Panc1 (cell line): ENCODE measurements around the gene CNPY4. TPM values are rescaled to one million over a fixed set of nuclear protein-coding genes. Genes with fewer than 3 reads are reported as not detected.

Source experiments
- ATAC-seq: fragments of 200-7000 bp; cut with Tn5 transposase; 2 replicates; pipeline ENCODE4 v1.9.1; 2020; ENCODE audit warnings: mild to moderate bottlenecking, moderate library complexity
- BruUV-seq: library from RNA; stranded (reverse); fragments of 400-500 nt; replicated peaks from 2 replicates; lab custom pipeline; 2021; lab: Mats Ljungman, UMichigan
- CTCF ChIA-PET: fragments of 300-600 bp; sonication (Branson Sonifier 250); formaldehyde crosslinking; loops from one replicate; lab custom pipeline; 2022; ENCODE audit warnings: antibody characterized with exemption; lab: Charles Lee
- POLR2A ChIA-PET: fragments of 300-600 bp; sonication (Branson Sonifier 250); formaldehyde crosslinking; loops from one replicate; lab custom pipeline; 2022; ENCODE audit warnings: antibody characterized with exemption; lab: Charles Lee
- DNase-seq: peaks from one replicate; pipeline ENCODE4 v3.0.0-alpha.2; 2010; ENCODE audit warnings: low read depth, low spot score
- H3K27ac ChIP-seq: 2 replicates; pipeline ENCODE4 v1.5.1; 2011; ENCODE audit warnings: mild to moderate bottlenecking, low read length, inconsistent platforms
- H3K27me3 ChIP-seq: fragments of 200-500 bp; sonication (Bioruptor generic); 2 replicates; pipeline ENCODE4 v1.6.0; 2014; ENCODE audit warnings: low read length, inconsistent platforms; ENCODE audit not compliant: control insufficient read depth, insufficient read depth
- H3K36me3 ChIP-seq: fragments of 200-500 bp; sonication (Bioruptor generic); 2 replicates; pipeline ENCODE4 v1.5.1; 2014; ENCODE audit warnings: inconsistent platforms, mild to moderate bottlenecking, low read length, moderate library complexity; ENCODE audit not compliant: control insufficient read depth, insufficient read depth
- H3K4me1 ChIP-seq: 2 replicates; pipeline ENCODE4 v1.5.1; 2011; ENCODE audit warnings: inconsistent platforms, mild to moderate bottlenecking, low read length, moderate library complexity; ENCODE audit not compliant: control insufficient read depth, insufficient read depth
- H3K4me3 ChIP-seq, 2 experiments: 2 replicates each; pipeline ENCODE4 v1.5.1; 2011 to 2012; ENCODE audit warnings: low read depth in 2 of 2, low read length in 2 of 2, mild to moderate bottlenecking in 2 of 2, inconsistent platforms in 1 of 2, moderate library complexity in 1 of 2
- H3K9me3 ChIP-seq: fragments of 200-500 bp; sonication (Bioruptor generic); 2 replicates; pipeline ENCODE4 v1.5.1; 2014; ENCODE audit warnings: low read depth, mild to moderate bottlenecking, inconsistent platforms, low read length, moderate library complexity; ENCODE audit not compliant: control insufficient read depth, insufficient read depth
- CTCF ChIP-seq: fragments of 450-650 bp; IDR thresholded peaks from 2 replicates; pipeline ENCODE4 v1.5.1; 2017; ENCODE audit warnings: mild to moderate bottlenecking
- POLR2AphosphoS5 ChIP-seq: IDR thresholded peaks from 2 replicates; pipeline ENCODE4 v1.6.1; 2012; ENCODE audit warnings: mild to moderate bottlenecking, low read depth, low read length, moderate library complexity
- REST ChIP-seq, 2 experiments: IDR thresholded peaks; 2 replicates each; pipeline ENCODE4 v1.6.1; 2011 to 2012; ENCODE audit warnings: low read depth in 2 of 2, control low read depth in 1 of 2, low read length in 1 of 2, mild to moderate bottlenecking in 1 of 2, moderate library complexity in 1 of 2; ENCODE audit not compliant: insufficient read depth in 1 of 2
- SIN3A ChIP-seq: IDR thresholded peaks from 2 replicates; pipeline ENCODE4 v1.6.1; 2012; ENCODE audit warnings: low read depth, mild to moderate bottlenecking, low read length, moderate library complexity, borderline replicate concordance; ENCODE audit not compliant: insufficient read depth
- TCF7L2 ChIP-seq: IDR thresholded peaks from 2 replicates; pipeline ENCODE4 v1.6.1; 2011; ENCODE audit warnings: mild to moderate bottlenecking, low read depth, low read length, inconsistent platforms
- in situ Hi-C: cut with HindIII; loops from 2 replicates; pipeline ENCODE4 v1.10.0; 2016; ENCODE audit warnings: low sequenced_read_pairs, low pct_unique_long_range_greater_than_20kb
- intact Hi-C: fragments of 100-400 bp; cut with micrococcal nuclease; formaldehyde crosslinking; loops from one replicate; pipeline ENCODE4 v1.10.0; 2022; ENCODE audit not compliant: unreplicated experiment
- total RNA-seq: library from RNA; stranded (reverse); gene quantifications from one replicate; pipeline ENCODE4 v1.2.1, GENCODE V29; 2021; ENCODE audit not compliant: unreplicated experiment

CNPY4 gene
- total RNA-seq, 1 experiment from 2014 or later: 12.6 TPM

DNA sequence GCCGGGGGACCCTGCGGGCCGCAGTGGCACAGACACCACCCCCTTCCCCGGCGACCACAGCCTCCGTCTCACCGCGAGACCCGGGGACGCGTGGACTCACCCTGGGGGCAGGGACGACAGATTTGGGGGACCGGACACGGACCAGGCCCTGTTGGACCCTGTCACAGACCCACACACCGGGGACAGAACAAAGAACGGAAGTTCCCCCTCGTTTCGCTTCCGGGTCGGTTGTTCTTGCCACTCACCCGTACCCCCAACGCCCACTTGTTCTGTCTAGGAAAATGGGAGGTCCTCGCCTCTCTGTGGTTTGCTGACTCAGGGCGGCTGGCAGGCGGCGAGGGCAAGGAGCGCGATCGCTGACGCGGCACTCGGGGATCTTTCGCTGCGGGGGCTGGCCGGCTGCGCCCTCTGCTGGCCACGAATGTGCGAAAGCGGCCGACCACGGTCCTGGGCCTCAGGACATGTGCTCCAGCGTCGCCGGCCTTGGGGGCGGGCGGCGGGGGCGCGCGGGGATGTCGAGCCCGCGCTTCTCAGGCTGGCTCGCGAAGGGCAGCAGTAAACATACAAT lies 37.8 kb upstream of the CNPY4 start, which contains the start of gene ZNF3:
ZNF3 (minus strand) TSS at position 189 of the 568 bp plus-strand sequence. CDS start 4,366 bp downstream, outside the sequence.
- ATAC-seq (peak; percentile 97), DNase-seq (peak; percentile 100)
- TF ChIP-seq CTCF (peak; percentile 98), TCF7L2 (peak; percentile 60), SIN3A (peak; percentile 85), REST (IDR thresholded peaks at IDR 0.05; ENCODE audit: insufficient read depth in 1 of 2, low read depth in 2 of 2, low read length in 1 of 2) (no peak; a peak in 1 of 4 replicates), POLR2AphosphoS5 (peak; percentile 86)
- ChIA-PET POLR2A (no interaction called here), CTCF (no interaction called here)
- in situ Hi-C loops: no loop called here
- Histone ChIP-seq H3K27ac (peak within 1 kb of the TSS; percentile 91), H3K4me1 (peaks cover 9% of the 10 kb centered on the region), H3K36me3 (peaks cover 12% of the 10 kb centered on the region), H3K27me3 (no peaks in the 10 kb centered on the region), H3K4me3 (peak within 1 kb of the TSS; percentile 76 to 99), H3K9me3 (peaks cover 7% of the 10 kb centered on the region; the same call in 1 of the 2 replicates)
- BruUV-seq: no TSS peak
- intact Hi-C loops: loop anchor here (10.0 kb wide), 1 partner anchor 87 kb away; no protein-coding TSS in a partner anchor

DNA sequence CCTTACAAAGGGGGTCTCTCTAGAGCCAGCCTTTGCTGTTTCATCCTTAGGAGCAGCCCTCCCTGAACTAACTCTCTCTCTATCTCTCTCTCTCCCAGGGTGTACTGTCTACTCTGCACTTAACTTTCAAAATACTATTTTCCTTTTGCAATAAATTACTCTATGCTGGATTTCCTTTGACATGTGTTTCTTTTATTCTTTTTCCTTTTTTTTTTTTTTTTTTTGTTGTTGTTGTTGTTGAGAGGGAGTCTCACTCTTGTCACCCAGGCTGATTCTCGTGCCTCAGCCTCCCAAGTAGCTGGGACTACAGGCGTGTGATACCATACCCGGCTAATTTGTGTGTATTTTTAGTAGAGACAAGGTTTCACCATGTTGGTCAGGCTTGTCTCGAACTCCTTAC lies 36.5 kb upstream of the CNPY4 start:
- DNase-seq: no peak
- no peak for ATAC-seq
- no TSS peak for BruUV-seq
- Histone ChIP-seq H3K36me3 (peaks cover 8% of the 10 kb centered on the region; the same call in 1 of the 2 replicates), H3K27me3 (no peaks in the 10 kb centered on the region), H3K27ac (peak overlapping the region; percentile 75; the same call in 1 of the 2 replicates), H3K9me3 (no peaks in the 10 kb centered on the region), H3K4me1 (peaks cover 15% of the 10 kb centered on the region), H3K4me3 (peak overlapping the region in 1 of 2 experiments; percentile 99; a peak in 1 of 4 replicates)
- ChIA-PET POLR2A (interaction anchor here (0.6 to 1.0 kb wide), 3 partner anchors 19 to 1087 kb away, joined by 4 to 5 read pairs (median 4); partner anchors contain the start of genes AP4M1 and MCM7), CTCF (interaction anchor here (0.7 kb wide), 1 partner anchor 94 kb away, joined by 6 read pairs; no protein-coding TSS in a partner anchor)
- intact Hi-C loops (loop anchor here (10.0 kb wide), 1 partner anchor 88 kb away; no protein-coding TSS in a partner anchor), in situ Hi-C loops (no loop called here)
- TF ChIP-seq POLR2AphosphoS5 (no peak), REST (IDR thresholded peaks at IDR 0.05; ENCODE audit: insufficient read depth in 1 of 2, low read depth in 2 of 2, low read length in 1 of 2) (no peak), SIN3A (no peak), CTCF (no peak), TCF7L2 (no peak)
